NOMO-1 treated with DMSO at 0.1 percent for 48 hours (cell line): ENCODE results near the gene KANSL1.

Experiments used
- DNase-seq: peaks from one replicate; lab custom pipeline; 2025; ENCODE audit not compliant: unreplicated experiment; lab: John Stamatoyannopoulos, UW

The KANSL1 gene

DNA sequence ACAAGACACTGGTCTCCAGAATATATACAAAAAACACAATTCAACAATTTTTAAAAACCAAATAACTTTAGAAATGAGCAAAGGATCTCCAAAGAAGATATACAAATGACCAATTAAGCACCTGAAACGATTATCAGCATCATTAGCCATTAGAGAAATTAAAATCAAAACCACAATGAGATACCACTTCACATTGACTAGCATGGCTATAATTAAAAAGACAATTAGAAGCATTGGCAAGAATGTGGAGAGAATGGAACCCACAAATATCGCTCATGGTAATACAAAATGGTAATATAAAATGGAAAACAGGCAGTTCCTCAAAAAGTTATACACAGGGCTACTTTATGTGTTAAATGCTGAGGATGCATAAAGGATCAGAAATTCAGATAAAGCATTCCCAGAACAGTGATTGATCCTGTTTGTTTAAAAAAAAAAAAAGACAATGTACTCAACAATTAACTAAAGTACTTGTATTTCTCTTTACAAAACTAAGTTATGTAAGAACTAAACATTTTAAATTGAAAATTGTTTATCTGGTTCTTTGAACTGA is 52.5 kb downstream of the KANSL1 start:
- DNase-seq: no peak

DNA sequence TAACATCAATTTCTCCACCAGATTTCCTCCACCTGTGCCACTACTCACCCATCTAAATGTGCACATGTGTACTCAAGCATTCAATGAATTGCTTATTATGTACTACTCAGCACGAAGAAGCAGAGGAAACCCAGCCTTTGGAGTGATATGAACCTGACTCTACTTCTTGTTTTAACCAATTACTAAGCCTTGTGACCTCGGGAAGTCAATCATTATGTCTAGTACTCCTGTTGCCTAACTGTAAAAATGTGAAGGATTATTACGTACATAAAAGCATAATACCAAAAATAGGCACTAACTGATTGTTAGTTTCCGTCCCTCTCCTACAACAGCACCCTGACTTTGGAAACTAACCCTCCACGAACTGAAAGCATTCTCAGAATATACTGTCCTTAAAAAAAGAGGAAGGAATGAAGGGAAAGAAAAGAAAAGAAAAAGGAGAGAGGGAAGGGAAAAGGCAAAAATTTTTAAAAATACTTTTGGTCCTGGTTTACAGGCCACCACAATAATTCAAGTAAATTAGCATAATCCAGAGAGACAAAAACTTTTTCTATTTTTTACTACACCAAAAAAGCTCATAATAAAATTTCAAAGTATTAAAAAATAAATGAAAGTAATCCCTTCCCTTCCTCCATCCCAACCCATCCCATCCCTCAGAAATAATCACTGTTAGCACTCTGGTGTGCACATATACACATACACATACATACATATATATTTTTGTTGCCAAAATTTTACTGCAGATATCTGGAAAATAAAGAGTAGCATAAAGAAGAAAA is 53.6 kb downstream of the KANSL1 start:
- peak; percentile 82 for DNase-seq

DNA sequence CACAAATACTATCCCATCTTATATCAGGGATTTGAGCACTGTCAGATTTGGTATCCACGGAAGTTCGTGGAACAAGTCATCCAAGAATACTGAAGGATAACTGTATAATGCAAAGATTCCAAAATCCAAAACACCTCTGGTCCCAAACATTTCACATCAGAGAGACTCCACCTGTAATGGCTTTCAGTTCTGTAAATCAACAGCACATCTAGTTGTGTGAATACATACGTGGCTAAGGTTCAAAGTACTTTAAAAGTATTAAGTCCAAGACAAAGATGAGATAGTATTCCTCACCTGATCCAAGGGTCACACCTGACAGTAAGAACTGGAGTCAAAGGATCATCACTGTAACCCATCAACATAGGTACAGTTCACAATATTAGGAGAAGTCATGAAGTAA is 54.8 kb downstream of the KANSL1 start:
- no peak for DNase-seq

DNA sequence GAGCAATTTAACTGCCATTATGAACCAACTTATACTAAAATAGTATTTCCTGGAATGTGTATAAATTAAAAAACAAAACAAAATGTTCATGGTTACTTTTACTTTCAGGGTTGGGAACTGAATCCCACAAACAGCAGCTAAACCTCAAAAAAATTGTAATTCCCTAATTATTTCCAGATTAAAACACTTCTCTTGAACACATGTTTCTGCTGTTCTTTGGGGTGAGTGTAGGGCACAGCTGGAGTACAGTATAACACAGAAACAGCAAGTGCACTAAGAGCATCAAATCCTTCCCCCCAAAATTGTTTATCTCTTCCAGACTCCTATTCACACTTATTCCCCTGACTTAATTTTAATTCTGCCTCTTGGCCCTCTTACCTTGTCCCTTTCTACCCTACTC is 56.4 kb downstream of the KANSL1 start:
- no peak for DNase-seq

DNA sequence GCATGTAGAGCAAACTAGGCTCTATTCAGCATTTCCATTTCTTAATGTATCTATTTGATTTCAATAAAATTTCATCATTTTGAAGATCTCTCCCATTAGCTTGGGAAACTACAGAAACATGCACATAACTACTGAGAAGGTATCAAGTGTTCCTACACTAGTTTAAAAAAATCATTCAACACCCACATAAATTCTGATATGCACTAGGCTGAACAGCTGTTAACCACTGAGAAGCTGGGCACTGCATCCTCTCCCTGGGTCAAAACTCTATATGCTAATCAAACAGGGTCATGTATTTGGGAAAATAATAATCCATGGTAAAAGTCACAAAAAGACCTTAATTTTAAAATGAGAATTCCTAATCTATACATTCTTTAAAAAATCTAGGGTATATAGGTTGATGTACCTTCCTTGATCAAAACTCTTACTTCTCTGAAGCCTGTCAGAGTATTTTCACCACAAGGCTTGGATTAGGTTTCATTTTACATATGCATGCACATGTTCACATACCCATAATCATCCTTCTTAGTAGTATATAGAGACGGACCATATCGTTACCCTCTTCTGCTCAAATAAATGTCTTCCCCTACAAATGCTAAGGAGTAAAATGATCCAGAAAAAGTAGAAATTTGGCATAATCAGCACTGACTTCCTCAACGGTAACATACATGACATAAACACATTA is 57.2 kb downstream of the KANSL1 start:
- no peak for DNase-seq

DNA sequence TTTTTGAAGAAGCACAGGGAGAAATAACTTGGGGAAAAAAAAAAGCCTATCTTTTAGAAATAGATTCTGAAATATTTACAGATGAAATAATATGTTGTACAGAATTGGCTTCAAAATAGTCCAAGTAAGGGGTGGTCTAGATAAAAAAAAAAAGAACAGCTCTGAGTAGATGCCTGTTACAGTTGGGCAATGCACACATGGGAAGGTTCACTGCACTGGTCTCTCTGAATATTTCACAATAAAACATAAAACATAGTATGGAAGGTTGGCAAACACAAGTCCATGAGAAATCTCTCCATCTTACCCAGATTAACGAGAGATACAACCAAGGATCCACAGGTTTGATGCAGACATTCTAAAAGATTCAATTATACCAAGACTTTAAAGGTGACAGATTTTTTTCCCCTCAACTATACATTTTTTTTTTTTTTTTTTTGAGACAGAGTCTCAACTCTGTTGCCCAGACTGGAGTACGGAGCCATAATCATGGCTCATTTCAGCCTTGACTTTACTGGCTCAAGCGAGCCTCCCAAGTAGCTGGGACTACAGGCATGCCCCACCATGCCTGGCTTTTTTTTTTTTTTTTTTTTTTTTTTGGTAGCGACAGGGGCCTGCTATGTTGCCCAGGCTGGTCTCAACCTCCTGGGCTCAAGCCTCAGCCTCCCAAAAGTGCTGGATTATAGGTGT is 58.0 kb downstream of the KANSL1 start:
- peak; percentile 62 for DNase-seq

DNA sequence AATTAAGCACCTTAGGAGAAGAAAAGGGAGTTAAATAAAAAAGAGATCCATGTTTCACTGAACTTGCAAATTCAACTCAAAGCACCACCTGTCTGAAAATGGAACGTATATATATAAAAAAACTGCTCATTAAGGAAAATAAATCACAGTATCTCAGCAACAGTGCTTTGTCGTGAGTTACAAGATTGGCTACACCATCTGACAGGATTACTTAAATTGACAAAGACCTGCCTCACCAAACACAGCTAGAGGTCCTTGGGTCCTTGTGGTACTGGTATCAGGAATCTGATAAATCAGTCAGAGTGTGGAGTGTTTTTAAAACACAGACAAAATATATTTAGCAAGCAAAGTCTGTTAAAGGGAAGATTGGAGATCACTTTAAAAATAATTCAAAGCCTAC is 63.9 kb downstream of the KANSL1 start:
- DNase-seq: no peak

DNA sequence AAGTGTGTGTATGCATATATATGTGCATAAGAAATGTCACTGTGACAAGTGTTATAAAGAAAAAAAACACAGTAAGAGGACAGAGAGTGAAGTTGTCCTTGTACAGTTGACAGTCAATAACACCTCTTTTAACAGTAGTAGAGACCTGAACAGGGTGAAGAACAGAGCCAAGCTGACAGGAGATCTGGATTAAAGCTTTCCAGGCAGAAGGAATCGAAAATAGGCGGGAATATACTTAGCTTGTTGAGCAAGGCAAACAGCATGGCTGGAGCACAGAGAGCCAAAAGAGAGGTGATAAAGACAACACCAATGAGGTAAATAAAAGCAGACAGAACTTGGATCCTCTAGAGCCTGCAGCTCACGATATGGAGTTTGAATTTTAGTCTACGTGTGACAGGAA is 64.8 kb downstream of the KANSL1 start:
- no peak for DNase-seq

DNA sequence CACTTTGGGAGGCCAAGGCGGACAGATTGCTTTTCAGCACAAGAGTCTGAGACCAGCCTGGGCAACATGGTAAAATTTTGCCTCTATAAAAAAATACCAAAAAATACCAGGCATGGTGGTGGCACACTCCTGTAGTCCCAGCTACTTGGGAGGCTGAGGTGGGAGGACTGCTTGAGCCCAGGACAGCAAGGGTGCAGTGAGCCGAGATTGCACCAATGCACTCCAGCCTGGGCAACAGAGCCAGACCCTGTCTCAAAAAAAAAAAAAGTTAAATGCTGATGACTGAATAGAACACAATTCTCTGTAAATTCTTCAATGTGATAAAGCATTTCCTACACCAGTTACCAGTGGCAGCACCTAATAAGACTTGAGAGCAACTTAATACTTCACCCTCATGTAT is 65.7 kb downstream of the KANSL1 start:
- no peak for DNase-seq

DNA sequence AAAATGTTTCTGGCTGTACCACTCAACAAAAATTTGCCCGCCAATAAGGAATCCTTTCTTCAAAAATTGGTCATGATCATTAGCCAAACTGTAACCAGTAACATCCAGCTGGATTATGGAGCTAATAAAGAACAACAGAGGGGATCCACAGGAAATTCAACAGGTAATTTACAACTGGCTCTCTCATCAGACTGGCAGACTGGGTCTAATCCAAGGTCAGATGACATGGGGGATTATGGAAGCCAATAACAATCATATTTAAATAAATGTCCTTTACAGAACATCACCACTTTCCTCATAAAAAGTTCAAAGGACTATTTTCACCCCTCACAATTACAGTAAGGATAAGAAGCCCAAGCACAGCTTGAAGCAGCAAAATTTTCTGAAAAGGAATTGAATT is 66.4 kb downstream of the KANSL1 start:
- DNase-seq: no peak

DNA sequence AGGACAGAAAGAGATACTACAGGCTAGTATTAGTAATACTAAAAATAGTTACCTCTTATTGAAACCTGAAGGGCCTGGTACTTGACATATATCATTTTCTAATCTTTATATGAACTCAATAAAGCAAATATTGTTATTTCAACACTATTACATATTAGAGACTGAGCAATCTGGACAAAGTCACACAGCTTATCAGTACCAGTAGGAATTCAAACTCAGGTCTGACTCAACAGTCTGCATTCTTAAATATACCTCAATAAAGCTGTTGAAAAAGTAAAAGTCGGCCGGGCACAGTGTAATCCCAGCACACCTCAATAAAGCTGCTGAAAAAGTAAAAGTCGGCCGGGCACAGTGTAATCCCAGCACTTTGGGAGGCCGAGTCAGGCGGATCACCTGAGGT is 67.4 kb downstream of the KANSL1 start:
- DNase-seq: no peak

DNA sequence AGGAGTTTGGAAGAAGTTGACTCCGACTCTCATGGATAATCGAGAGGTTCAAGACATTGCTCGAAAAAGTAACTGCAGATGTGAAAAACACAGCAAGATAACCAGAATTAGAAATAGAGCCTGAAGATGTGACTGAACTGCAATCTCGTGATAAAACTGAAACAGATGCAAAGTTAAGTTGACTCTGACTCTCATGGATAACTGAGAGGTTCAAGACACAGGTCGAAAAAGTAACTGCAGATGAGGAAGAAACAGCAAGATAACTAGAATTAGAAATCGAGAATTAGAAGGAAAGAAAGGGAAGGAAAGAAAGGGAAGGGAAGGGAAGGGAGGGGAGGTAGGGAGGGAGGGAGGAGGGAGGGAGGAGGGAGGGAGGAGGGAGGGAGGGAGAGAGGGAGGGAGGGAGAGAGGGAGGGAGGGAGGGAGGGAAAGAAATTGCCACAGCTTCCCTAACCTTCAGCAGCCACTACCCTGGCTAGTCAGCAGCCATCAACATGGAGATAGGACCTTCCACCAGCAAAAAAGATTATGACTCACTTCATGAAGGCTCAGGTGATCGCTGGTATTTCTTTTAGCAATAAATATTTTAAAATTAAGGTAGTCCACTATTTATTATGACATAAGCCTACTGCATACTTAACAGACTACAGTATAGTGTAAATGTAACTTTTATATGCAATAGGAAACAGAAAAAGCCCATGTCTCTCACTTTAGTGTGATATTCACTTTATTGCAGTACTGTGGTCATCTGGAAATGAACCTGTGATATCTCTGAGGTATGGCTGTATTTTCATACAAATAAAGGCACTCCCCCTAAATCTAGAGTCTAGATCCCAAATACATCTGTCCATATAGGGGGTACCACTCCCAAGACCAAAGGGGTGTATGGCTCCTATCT is 68.3 kb downstream of the KANSL1 start:
- DNase-seq: no peak

DNA sequence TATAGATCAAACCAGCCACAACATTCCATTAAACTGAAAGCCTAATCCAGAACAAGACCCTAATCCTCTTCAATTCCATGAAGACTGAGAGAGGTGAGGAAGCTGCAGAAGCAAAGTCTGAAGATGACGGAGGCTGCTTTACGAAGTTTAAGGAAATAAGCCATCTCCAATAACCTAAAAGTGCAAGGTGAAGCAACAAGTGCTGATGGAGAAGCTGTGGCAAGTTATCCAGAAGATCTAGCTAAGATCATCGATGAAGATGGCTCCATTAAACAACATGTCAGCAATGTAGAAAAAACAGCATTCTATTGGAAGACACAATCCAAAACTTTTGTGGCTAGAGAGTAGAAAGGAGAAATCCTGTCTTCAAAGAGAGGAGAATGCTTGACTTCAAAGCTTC is 69.6 kb downstream of the KANSL1 start:
- DNase-seq: no peak

DNA sequence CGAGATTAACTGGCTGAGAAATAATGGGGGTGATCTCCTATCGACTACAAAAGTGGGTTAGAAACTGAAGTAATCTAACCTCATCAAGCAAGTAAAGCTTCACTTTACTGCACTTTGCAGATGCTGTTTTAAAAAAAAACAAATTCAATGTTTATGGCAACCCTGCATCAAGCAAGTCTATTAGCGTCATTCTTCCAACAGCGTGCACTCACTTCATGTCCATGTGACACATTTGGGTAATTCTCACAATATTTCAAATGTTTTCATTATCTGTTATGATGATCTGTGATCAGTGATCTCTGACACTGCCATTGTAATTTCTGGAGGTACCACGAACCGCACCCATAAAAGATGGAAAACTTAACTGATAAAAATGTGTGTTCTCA is 70.8 kb downstream of the KANSL1 start:
- no peak for DNase-seq

DNA sequence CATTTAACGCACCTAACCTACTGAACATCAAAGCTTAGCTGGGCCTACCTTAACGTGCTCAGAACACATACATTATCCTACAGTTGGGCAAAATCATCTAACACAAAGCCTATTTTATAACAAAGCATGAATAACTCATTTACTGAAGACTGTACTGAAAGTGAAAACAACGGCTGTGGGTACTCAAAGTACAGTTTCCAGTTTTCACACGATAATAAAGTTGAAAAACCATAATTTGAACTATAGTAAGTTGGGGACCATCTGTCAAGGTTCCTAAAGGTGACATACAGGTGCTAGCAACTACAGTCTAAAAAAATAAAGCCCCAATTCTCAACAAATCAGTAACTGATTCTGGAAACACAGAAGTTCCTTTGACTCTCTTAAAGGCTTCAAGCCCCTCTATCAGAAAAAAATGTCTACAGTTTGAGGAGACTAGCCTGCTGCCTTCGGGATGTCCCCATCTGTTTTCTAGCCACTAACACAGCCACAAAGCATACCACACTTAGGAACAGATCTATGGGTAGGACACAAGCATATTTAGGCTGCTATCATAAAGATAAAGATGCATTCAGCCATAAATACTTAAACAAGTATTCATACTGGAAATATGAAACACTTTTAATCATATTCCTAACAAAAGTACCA is 71.3 kb downstream of the KANSL1 start:
- DNase-seq: no peak

DNA sequence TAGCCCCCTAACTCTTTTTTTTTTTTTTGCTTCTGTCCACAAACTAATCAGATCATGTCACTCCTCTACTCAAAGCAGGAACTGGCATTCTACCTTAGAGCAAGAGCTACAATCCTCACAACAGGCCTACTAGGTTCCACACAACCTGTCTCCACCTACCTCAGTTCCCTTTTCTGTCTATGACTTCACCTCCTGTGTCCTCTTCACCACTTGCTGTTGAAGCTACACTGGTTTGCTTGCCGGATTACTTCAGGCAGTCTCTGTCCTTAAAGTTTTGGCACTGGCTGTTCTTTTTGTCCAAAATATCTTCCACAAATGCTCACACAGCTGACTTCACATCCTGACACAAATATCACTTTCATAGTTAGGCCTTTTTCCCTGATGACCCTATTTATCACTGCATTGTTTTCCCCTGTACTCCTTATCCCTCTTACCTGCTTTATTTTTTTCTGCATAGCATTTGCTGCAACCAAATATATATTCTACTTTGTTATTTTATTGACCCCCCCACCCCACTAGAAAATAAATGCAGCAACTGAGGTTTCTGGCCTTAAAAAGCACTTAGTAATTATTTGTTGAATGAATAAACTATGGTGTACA is 72.0 kb downstream of the KANSL1 start:
- DNase-seq: no peak

DNA sequence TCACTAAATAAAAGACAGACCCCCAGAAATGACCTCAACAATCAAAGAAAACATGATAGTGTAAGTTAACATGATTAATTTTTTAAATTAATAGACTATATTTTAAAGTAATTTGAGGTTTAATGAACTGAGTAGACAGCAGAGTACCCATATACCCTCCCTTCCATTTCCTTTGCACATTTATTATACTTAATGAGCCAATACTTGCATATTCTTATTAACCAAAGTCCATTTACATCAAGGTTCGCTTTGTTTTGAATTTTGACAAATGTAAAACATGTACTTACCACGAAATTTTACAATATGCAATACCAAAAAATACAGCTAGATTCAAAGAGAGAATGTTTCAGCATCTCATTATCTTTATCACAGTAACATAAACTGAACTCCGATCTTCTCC is 72.7 kb downstream of the KANSL1 start:
- DNase-seq: no peak

DNA sequence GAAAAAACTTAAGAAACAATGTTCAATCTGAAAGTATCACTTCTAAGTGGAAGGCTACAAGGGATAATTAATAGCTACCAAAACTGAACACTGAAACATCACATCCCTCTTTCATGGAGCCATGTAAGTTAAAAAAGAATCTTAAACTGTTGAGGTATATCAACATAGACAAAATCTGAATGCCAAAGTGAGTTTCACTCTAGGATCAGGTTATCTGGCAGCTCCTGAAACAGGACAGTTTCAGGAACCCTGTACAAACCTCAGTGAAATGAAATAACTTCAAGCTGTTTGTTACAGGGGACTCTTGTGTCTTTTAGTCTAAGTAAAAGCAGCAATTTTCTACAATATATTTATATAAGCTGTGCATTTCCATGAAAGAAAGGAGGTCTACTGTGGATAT is 73.2 kb downstream of the KANSL1 start:
- no peak for DNase-seq

DNA sequence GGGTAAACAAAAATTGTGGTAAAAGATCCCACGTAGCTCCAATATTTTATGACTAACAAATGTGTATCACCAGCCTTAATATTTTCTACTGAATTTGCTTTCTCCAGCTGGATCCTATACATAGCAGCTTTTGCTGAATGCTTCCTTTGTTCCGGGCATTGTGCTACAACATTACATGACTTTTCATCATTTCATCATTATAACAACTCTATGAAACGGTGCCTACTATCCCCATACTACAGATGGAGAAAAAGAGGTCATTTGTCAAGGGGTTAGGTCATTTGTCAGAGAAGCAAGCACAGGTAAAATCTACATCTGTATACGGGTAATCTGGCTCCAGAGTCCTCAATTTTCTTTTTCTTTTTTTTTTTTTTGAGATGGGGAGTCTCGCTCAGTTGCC is 74.3 kb downstream of the KANSL1 start:
- no peak for DNase-seq
